Endothelial cell of umbilical vein (primary cell): ENCODE measurements around the gene CDCP1. TPM values are rescaled to one million over a fixed set of nuclear protein-coding genes. Genes with fewer than 3 reads are reported as not detected.

Experiments used
- BruUV-seq: library from RNA; stranded (reverse); fragments of 400-500 nt; replicated peaks from 2 replicates; lab custom pipeline; 2021; lab: Mats Ljungman, UMichigan
- CTCF ChIA-PET: fragments of 300-600, 350-600 bp; sonication (Branson Sonifier 250); formaldehyde crosslinking; loops from one replicate; lab custom pipeline; 2021; ENCODE audit warnings: antibody characterized with exemption, inconsistent platforms; lab: Charles Lee
- POLR2A ChIA-PET: fragments of 300-600, 350-600 bp; sonication (Branson Sonifier 250); formaldehyde crosslinking; loops from one replicate; lab custom pipeline; 2021; ENCODE audit warnings: antibody characterized with exemption, inconsistent platforms; lab: Charles Lee
- DNase-seq: peaks from one replicate; pipeline ENCODE4 v3.0.0-alpha.2; 2011; ENCODE audit warnings: low read depth, low spot score
- FAIRE-seq: peaks from 2 replicates; lab custom pipeline; 2011; peaks lifted over from hg19 to GRCh38; lab: Jason Lieb, UNC
- H2AFZ ChIP-seq: 2 replicates; pipeline ENCODE4 v1.6.0; 2012; ENCODE audit warnings: low read depth, low read length, control low read depth, inconsistent platforms
- H3K27ac ChIP-seq: 2 replicates; pipeline ENCODE4 v1.5.1; 2011; ENCODE audit warnings: low read depth, mild to moderate bottlenecking, control low read depth, low read length, moderate library complexity; ENCODE audit not compliant: insufficient read depth
- H3K27me3 ChIP-seq, 2 experiments: 2 replicates each; pipeline versions ENCODE4 v1.6.0 to v1.6.1; 2011; ENCODE audit warnings: low read length in 2 of 2, mixed read lengths in 1 of 2; ENCODE audit not compliant: control insufficient read depth in 2 of 2, insufficient read depth in 2 of 2
- H3K36me3 ChIP-seq, 2 experiments: 2 replicates in 1 of 2; 3 replicates in 1 of 2; pipeline ENCODE4 v1.5.1; 2011; ENCODE audit warnings: low read length in 2 of 2, mild to moderate bottlenecking in 1 of 2, moderate library complexity in 1 of 2; ENCODE audit not compliant: control insufficient read depth in 2 of 2, insufficient read depth in 2 of 2; ENCODE audit errors: extremely low read depth in 1 of 2
- H3K4me1 ChIP-seq: 3 replicates; pipeline ENCODE4 v1.5.1; 2011; ENCODE audit warnings: mild to moderate bottlenecking, low read length; ENCODE audit not compliant: control insufficient read depth, insufficient read depth; ENCODE audit errors: extremely low read depth
- H3K4me2 ChIP-seq: 2 replicates; pipeline ENCODE4 v1.6.1; 2011; ENCODE audit warnings: low read length, control low read depth, mixed read lengths; ENCODE audit not compliant: insufficient read depth
- H3K4me3 ChIP-seq, 3 experiments: fragments of 200-600 bp in 1 of 3; sonication (generic), shearing (Covaris generic) in 1 of 3; replicated peaks in 1 of 3; 2 replicates each; pipeline ENCODE4 v1.5.1; 2011 to 2016; ENCODE audit warnings: control low read depth in 3 of 3, low read length in 3 of 3, mild to moderate bottlenecking in 2 of 3, inconsistent platforms in 1 of 3, low read depth in 1 of 3, moderate library complexity in 1 of 3; ENCODE audit not compliant: insufficient read depth in 1 of 3
- H3K79me2 ChIP-seq: 2 replicates; pipeline ENCODE4 v1.6.0; 2012; ENCODE audit warnings: low read length, inconsistent platforms; ENCODE audit not compliant: control insufficient read depth, insufficient read depth
- H3K9ac ChIP-seq: replicated peaks from 2 replicates; pipeline ENCODE3; 2011; ENCODE audit warnings: low read length, control low read depth; ENCODE audit not compliant: insufficient read depth; ENCODE audit errors: extremely low read depth
- H3K9me1 ChIP-seq: replicated peaks from 3 replicates; pipeline ENCODE4 v1.6.0; 2011; ENCODE audit warnings: mild to moderate bottlenecking, low read length; ENCODE audit not compliant: control insufficient read depth, insufficient read depth; ENCODE audit errors: extremely low read depth
- H3K9me3 ChIP-seq: replicated peaks from 2 replicates; pipeline ENCODE4 v1.5.1; 2012; ENCODE audit warnings: low read length, inconsistent platforms; ENCODE audit not compliant: control insufficient read depth, insufficient read depth
- H4K20me1 ChIP-seq: replicated peaks from 2 replicates; pipeline ENCODE3; 2011; ENCODE audit warnings: mild to moderate bottlenecking, low read length; ENCODE audit not compliant: control insufficient read depth, insufficient read depth; ENCODE audit errors: extremely low read depth
- CTCF ChIP-seq, 2 donors: IDR thresholded peaks; 1 replicate in 1 of 2; 2 replicates in 1 of 2; pipeline ENCODE4 v1.5.1; 2011; ENCODE audit warnings: low read length in 2 of 2, mild to moderate bottlenecking in 2 of 2, moderate library complexity in 2 of 2, control low read depth in 1 of 2, inconsistent platforms in 1 of 2, low read depth in 1 of 2; ENCODE audit not compliant: insufficient read depth in 1 of 2; ENCODE audit errors: extremely low read depth in 1 of 2
- EZH2 ChIP-seq: IDR thresholded peaks from 2 replicates; pipeline ENCODE4 v1.6.1; 2012; ENCODE audit warnings: borderline replicate concordance, low read depth, mild to moderate bottlenecking, moderate library complexity, low read length, inconsistent platforms; ENCODE audit not compliant: severe bottlenecking
- FOS ChIP-seq: IDR thresholded peaks from 2 replicates; pipeline ENCODE4 v1.6.1; 2011; ENCODE audit warnings: mild to moderate bottlenecking, low read length, moderate library complexity, borderline replicate concordance; ENCODE audit not compliant: insufficient read depth
- GATA2 ChIP-seq: IDR thresholded peaks from 2 replicates; pipeline ENCODE4 v1.7.0; 2011; ENCODE audit warnings: low read depth, mild to moderate bottlenecking, moderate library complexity, mixed read lengths, low read length; ENCODE audit not compliant: insufficient read length, insufficient read depth
- JUN ChIP-seq: IDR thresholded peaks from 2 replicates; pipeline ENCODE4 v1.6.1; 2011; ENCODE audit warnings: borderline replicate concordance, low read depth; ENCODE audit not compliant: insufficient read length, insufficient read depth
- MAX ChIP-seq: IDR thresholded peaks from 2 replicates; pipeline ENCODE4 v1.6.1; 2011; ENCODE audit not compliant: insufficient read depth, insufficient read length
- MYC ChIP-seq: IDR thresholded peaks from one replicate; pipeline ENCODE4 v1.6.1; 2011; ENCODE audit warnings: mild to moderate bottlenecking, low read depth, low read length
- POLR2A ChIP-seq: IDR thresholded peaks from 2 replicates; pipeline ENCODE4 v1.6.1; 2012; ENCODE audit warnings: low read depth, mild to moderate bottlenecking, control low read depth, low read length
- POLR2AphosphoS5 ChIP-seq: IDR thresholded peaks from 2 replicates; pipeline ENCODE4 v1.6.1; 2012; ENCODE audit warnings: low read depth, mild to moderate bottlenecking, control low read depth, low read length, moderate library complexity; ENCODE audit not compliant: insufficient read depth
- dilution Hi-C: fragments of 300-500 bp; cut with MboI; formaldehyde crosslinking; loops from one replicate; pipeline ENCODE4 v1.15.0; 2019; ENCODE audit warnings: low sequenced_read_pairs; ENCODE audit not compliant: extremely low pct_ligation_motif_present
- intact Hi-C: fragments of 100-400 bp; cut with micrococcal nuclease; formaldehyde crosslinking; loops from one replicate; pipeline ENCODE4 v1.10.0; 2022
- polyA plus RNA-seq, 4 experiments: library from polyadenylated mRNA; depleted of rRNA in 3 of 4; stranded (reverse) in 3 of 4; unstranded in 1 of 4; fragments of >200 nt; gene quantifications; 2 replicates each; pipeline versions ENCODE4 v1.2.1 to v1.2.3, GENCODE V29; 2011 to 2012; ENCODE audit warnings: missing spikeins in 1 of 4
- total RNA-seq: library from RNA; stranded (reverse); gene quantifications from 2 replicates; pipeline ENCODE4 v1.2.3, GENCODE V29; 2021

CDCP1 gene
- total and polyA plus RNA-seq, 2 donors (not counting 3 experiments of a cell fraction or from before 2014, with no cell fraction given): 0.01 to 0.22 TPM

- no peak overlapping the region for H3K27ac ChIP-seq
- TF ChIP-seq MYC: no peak
- no peak for TF ChIP-seq POLR2AphosphoS5
- no peak for TF ChIP-seq EZH2
- TF ChIP-seq GATA2: no peak
- TF ChIP-seq FOS: no peak
- DNase-seq (no peak), FAIRE-seq (no peak)
- no peak overlapping the region for H3K4me2 ChIP-seq
- no peaks in the 10 kb centered on the region for H3K9me1 ChIP-seq
- ChIA-PET CTCF (no interaction called here), POLR2A (no interaction called here)
- no peak overlapping the region for H3K9ac ChIP-seq
- no peaks in the 10 kb centered on the region for H3K36me3 ChIP-seq
- H3K9me3 ChIP-seq: no peaks in the 10 kb centered on the region
- H3K4me1 ChIP-seq: no peaks in the 10 kb centered on the region
- peaks cover 19 to 31% of the 10 kb centered on the region in 2 experiments for H3K27me3 ChIP-seq
- H4K20me1 ChIP-seq: no peaks in the 10 kb centered on the region
- dilution Hi-C loops: no loop called here
- intact Hi-C loops: no loop called here
- no peak overlapping the region for H3K4me3 ChIP-seq
- H3K79me2 ChIP-seq: no peaks in the 10 kb centered on the region
- no peak overlapping the region for H2AFZ ChIP-seq
- no TSS peak for BruUV-seq
These were observed 4.9 kb upstream of the CDCP1 start for GRCh38 chr3:45151100-45151499.

GRCh38 chr3:45148921-45149320 lies 2.7 kb upstream of the CDCP1 start:
- H3K27ac ChIP-seq: no peak overlapping the region
- FAIRE-seq (no peak), DNase-seq (no peak)
- H3K9ac ChIP-seq: no peak overlapping the region
- no peaks in the 10 kb centered on the region for H3K9me3 ChIP-seq
- no peaks in the 10 kb centered on the region for H3K36me3 ChIP-seq
- H3K4me1 ChIP-seq: peaks cover 8% of the 10 kb centered on the region
- POLR2A ChIA-PET: interaction anchor here (0.5 kb wide), 1 partner anchor 51 kb away, joined by 3 read pairs; no protein-coding TSS in a partner anchor
- no peaks in the 10 kb centered on the region for H4K20me1 ChIP-seq
- intact Hi-C loops: no loop called here
- no peak overlapping the region for H2AFZ ChIP-seq
- no TSS peak for BruUV-seq
- no peak overlapping the region for H3K4me2 ChIP-seq
- CTCF ChIA-PET: interaction anchor here (1.0 kb wide), 1 partner anchor 94 kb away, joined by 3 read pairs; no protein-coding TSS in a partner anchor
- peaks cover 32 to 48% of the 10 kb centered on the region in 2 experiments for H3K27me3 ChIP-seq
- no peak overlapping the region for H3K4me3 ChIP-seq
- no peaks in the 10 kb centered on the region for H3K9me1 ChIP-seq
- dilution Hi-C loops: no loop called here
- TF ChIP-seq JUN (no peak), GATA2 (no peak), EZH2 (no peak), FOS (no peak), MYC (no peak), POLR2AphosphoS5 (no peak), POLR2A (no peak), CTCF (IDR thresholded peaks at IDR 0.05; ENCODE audit: extremely low read depth in 1 of 2, insufficient read depth in 1 of 2, low read depth in 1 of 2, low read length in 2 of 2) (no peak), MAX (no peak)
- no peaks in the 10 kb centered on the region for H3K79me2 ChIP-seq
